GM12878 (cell line): ENCODE measurements around the gene CRTC1. TPM values are rescaled to one million over a fixed set of nuclear protein-coding genes. Genes with fewer than 3 reads are reported as not detected.
A peak's percentile ranks its signal among the peaks of the same experiment; 100 is the strongest.

Experiments used
- BHLHE40 ChIP-seq, 2 experiments: fragments of 450-650 bp in 1 of 2; IDR thresholded peaks; 2 replicates each; pipeline ENCODE4 v1.6.1; 2011 to 2017; ENCODE audit warnings: low read depth in 2 of 2, borderline replicate concordance in 1 of 2, improper control_type of control experiment in 1 of 2, low read length in 1 of 2, mild to moderate bottlenecking in 1 of 2
- EED ChIP-seq: sonication (generic); IDR thresholded peaks from 2 replicates; pipeline ENCODE4 v1.6.1; 2016; ENCODE audit warnings: antibody characterized with exemption, low read depth
- ELK1 ChIP-seq: IDR thresholded peaks from 2 replicates; pipeline ENCODE4 v1.6.1; 2012; ENCODE audit warnings: low read depth, low read length, improper control_type of control experiment
- EP300 ChIP-seq, 2 experiments: fragments of 150-350 bp in 1 of 2; IDR thresholded peaks; 2 replicates each; pipeline ENCODE4 v1.6.1; 2011 to 2012; ENCODE audit warnings: low read depth in 2 of 2, low read length in 2 of 2, borderline replicate concordance in 1 of 2, improper control_type of control experiment in 1 of 2, inconsistent platforms in 1 of 2; ENCODE audit not compliant: control insufficient read depth in 1 of 2
- HDGF ChIP-seq: fragments of 450-650 bp; IDR thresholded peaks from 2 replicates; pipeline ENCODE4 v1.6.1; 2016; ENCODE audit warnings: antibody characterized with exemption
- NFYA ChIP-seq: IDR thresholded peaks from 2 replicates; pipeline ENCODE4 v1.6.1; 2011; ENCODE audit warnings: low read depth, mild to moderate bottlenecking, low read length, improper control_type of control experiment, borderline replicate concordance
- NKRF ChIP-seq: fragments of 450-650 bp; conservative IDR thresholded peaks from 2 replicates; pipeline ENCODE4 v1.6.1; 2017; ENCODE audit warnings: mild to moderate bottlenecking, moderate library complexity
- POLR2AphosphoS5 ChIP-seq: IDR thresholded peaks from 2 replicates; pipeline ENCODE4 v1.6.1; 2011; ENCODE audit warnings: mild to moderate bottlenecking, low read length, inconsistent platforms
- SMC3 ChIP-seq: IDR thresholded peaks from 2 replicates; pipeline ENCODE4 v1.6.1; 2011; ENCODE audit warnings: low read length, improper control_type of control experiment, borderline replicate concordance
- SUZ12 ChIP-seq: fragments of 200-600 bp; sonication (generic); IDR thresholded peaks from one replicate; pipeline ENCODE4 v1.6.1; 2018; ENCODE audit warnings: antibody characterized with exemption, mild to moderate bottlenecking; ENCODE audit not compliant: unreplicated experiment
- ZBTB40 ChIP-seq: fragments of 450-650 bp; IDR thresholded peaks from 2 replicates; pipeline ENCODE4 v1.6.1; 2016; ENCODE audit warnings: mild to moderate bottlenecking, moderate library complexity, borderline replicate concordance
- polyA plus RNA-seq, 11 experiments: library from polyadenylated mRNA; depleted of rRNA in 4 of 11; unstranded in 6 of 11; stranded (reverse) in 5 of 11; fragments of >200 nt; fragmentation: Nextera tagmentation in 4 of 11; fragmentation: Illumina TruSeq in 1 of 11; extraction: Ambion mirVana in 4 of 11; extraction: Trizol in 1 of 11; gene quantifications; 1 replicate in 1 of 11; 2 replicates in 10 of 11; pipeline versions ENCODE4 v1.2.1 to v1.2.3, GENCODE V29; 2011 to 2016; ENCODE audit warnings: inconsistent platforms in 2 of 11, missing spikeins in 2 of 11, low read depth in 1 of 11
- total RNA-seq, 4 experiments: library from RNA; depleted of rRNA in 3 of 4; stranded (reverse); fragments of >200 nt in 3 of 4; fragmentation: Illumina TruSeq in 1 of 4; extraction: Trizol in 1 of 4; gene quantifications; 2 replicates each; pipeline versions ENCODE4 v1.2.1 to v1.2.3, GENCODE V29; 2013 to 2021
- TF ChIP-seq, protein P1 (sequence below): fragments of 450-650 bp; IDR thresholded peaks from 2 replicates; pipeline ENCODE4 v1.6.1; 2017; ENCODE audit warnings: antibody characterized with exemption, mild to moderate bottlenecking, moderate library complexity
- TF ChIP-seq, protein P2 (sequence below): IDR thresholded peaks from 2 replicates; pipeline ENCODE4 v1.6.1; 2012; ENCODE audit warnings: mild to moderate bottlenecking, low read depth, low read length

The CRTC1 gene
- total and polyA plus RNA-seq, 10 of the 15 experiments (the other 5 are each of a cell fraction or from before 2014, with no cell fraction given): 0.02 to 4.6 (median 1.1) TPM; not detected in 1

DNA sequence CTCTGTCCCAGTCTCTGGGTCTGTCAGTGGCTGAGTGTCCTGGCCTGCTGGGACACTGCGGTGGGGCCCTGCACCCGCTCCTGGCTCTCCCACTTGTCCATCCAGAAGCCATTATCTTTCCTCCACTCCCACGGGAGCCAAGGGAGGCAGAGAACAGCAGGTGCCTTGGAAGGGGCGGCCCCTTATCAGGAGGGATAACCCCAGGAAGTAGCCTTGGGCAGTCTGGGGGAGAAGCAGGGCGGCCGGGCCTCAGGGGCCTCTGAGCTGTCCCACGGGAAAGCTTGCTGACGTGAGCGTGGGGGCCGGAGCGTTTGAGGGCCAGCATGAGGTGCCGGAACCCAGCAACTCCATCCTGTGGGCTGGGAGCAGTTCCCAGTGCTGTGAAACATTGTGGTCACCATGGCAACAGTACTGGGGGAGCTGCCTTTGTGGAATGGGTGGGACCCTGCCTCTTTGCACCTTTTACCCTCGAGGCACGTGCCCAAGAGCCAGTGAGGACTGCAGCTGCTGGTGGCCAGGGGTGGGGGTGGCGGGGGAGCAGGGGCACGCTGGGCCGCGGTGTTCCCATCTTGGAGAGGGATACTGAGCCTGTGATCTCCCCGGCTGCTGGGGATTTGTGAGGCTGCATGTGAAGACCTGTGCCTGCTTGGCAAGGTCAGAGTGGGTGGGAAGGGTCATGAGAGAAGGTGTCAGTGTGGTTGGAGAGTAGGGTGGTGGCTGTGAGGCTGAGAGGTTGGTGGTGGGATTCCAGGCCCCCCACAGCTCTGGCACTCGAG lies 25.7 kb upstream of the CRTC1 start (continued):
- TF ChIP-seq, protein P1, sequence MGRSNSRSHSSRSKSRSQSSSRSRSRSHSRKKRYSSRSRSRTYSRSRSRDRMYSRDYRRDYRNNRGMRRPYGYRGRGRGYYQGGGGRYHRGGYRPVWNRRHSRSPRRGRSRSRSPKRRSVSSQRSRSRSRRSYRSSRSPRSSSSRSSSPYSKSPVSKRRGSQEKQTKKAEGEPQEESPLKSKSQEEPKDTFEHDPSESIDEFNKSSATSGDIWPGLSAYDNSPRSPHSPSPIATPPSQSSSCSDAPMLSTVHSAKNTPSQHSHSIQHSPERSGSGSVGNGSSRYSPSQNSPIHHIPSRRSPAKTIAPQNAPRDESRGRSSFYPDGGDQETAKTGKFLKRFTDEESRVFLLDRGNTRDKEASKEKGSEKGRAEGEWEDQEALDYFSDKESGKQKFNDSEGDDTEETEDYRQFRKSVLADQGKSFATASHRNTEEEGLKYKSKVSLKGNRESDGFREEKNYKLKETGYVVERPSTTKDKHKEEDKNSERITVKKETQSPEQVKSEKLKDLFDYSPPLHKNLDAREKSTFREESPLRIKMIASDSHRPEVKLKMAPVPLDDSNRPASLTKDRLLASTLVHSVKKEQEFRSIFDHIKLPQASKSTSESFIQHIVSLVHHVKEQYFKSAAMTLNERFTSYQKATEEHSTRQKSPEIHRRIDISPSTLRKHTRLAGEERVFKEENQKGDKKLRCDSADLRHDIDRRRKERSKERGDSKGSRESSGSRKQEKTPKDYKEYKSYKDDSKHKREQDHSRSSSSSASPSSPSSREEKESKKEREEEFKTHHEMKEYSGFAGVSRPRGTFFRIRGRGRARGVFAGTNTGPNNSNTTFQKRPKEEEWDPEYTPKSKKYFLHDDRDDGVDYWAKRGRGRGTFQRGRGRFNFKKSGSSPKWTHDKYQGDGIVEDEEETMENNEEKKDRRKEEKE: no peak
- no peak for TF ChIP-seq ZBTB40
- 0 out of 2 replicates have a peak, but pooled peaks have one; percentile 27 for TF ChIP-seq EED
- no peak for TF ChIP-seq HDGF
- no peak for TF ChIP-seq ELK1
- TF ChIP-seq BHLHE40 (IDR thresholded peaks at IDR 0.05; ENCODE audit: borderline replicate concordance in 1 of 2, low read depth in 2 of 2, low read length in 1 of 2): peak in 1 of 2 experiments; percentile 79; a peak in 2 of 4 replicates
- TF ChIP-seq, protein P2, sequence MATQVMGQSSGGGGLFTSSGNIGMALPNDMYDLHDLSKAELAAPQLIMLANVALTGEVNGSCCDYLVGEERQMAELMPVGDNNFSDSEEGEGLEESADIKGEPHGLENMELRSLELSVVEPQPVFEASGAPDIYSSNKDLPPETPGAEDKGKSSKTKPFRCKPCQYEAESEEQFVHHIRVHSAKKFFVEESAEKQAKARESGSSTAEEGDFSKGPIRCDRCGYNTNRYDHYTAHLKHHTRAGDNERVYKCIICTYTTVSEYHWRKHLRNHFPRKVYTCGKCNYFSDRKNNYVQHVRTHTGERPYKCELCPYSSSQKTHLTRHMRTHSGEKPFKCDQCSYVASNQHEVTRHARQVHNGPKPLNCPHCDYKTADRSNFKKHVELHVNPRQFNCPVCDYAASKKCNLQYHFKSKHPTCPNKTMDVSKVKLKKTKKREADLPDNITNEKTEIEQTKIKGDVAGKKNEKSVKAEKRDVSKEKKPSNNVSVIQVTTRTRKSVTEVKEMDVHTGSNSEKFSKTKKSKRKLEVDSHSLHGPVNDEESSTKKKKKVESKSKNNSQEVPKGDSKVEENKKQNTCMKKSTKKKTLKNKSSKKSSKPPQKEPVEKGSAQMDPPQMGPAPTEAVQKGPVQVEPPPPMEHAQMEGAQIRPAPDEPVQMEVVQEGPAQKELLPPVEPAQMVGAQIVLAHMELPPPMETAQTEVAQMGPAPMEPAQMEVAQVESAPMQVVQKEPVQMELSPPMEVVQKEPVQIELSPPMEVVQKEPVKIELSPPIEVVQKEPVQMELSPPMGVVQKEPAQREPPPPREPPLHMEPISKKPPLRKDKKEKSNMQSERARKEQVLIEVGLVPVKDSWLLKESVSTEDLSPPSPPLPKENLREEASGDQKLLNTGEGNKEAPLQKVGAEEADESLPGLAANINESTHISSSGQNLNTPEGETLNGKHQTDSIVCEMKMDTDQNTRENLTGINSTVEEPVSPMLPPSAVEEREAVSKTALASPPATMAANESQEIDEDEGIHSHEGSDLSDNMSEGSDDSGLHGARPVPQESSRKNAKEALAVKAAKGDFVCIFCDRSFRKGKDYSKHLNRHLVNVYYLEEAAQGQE: no peak
- TF ChIP-seq NFYA: no peak
- no peak for TF ChIP-seq NKRF
- TF ChIP-seq POLR2AphosphoS5: 0 out of 2 replicates have a peak, but pooled peaks have one; percentile 38
- no peak for TF ChIP-seq SMC3
- no peak for TF ChIP-seq SUZ12
- peak in 1 of 2 experiments; percentile 40; a peak in 1 of 4 replicates for TF ChIP-seq EP300 (IDR thresholded peaks at IDR 0.05; ENCODE audit: borderline replicate concordance in 1 of 2, control insufficient read depth in 1 of 2, low read depth in 2 of 2, low read length in 2 of 2)
